Trophoblast cell (in vitro differentiated cells and primary cell): ENCODE data around the gene LRIF1.
"Not testable (repeated sequence)": the region's sequence is repeated elsewhere in the genome, so short reads cannot be mapped to it uniquely, and the experiment has no call there.

Source experiments
- DNase-seq, 2 donors: peaks; one replicate each; pipeline ENCODE4 v3.0.0-alpha.2; 2016
- H2AFZ ChIP-seq: 2 replicates; pipeline ENCODE4 v1.6.1; 2013; ENCODE audit warnings: low read length, moderate library complexity, mild to moderate bottlenecking; ENCODE audit not compliant: insufficient read depth, poor library complexity
- H2AK5ac ChIP-seq: 2 replicates; pipeline ENCODE4 v1.6.1; 2013; ENCODE audit warnings: mild to moderate bottlenecking, low read length
- H2BK120ac ChIP-seq: 2 replicates; pipeline ENCODE4 v1.6.1; 2013; ENCODE audit warnings: low read length, mild to moderate bottlenecking, moderate library complexity; ENCODE audit not compliant: insufficient read depth, poor library complexity
- H2BK12ac ChIP-seq: 2 replicates; pipeline ENCODE4 v1.6.1; 2013; ENCODE audit warnings: mild to moderate bottlenecking, low read length, moderate library complexity
- H2BK5ac ChIP-seq: 2 replicates; pipeline ENCODE4 v1.6.1; 2013; ENCODE audit warnings: low read length, low read depth, moderate library complexity, mild to moderate bottlenecking; ENCODE audit not compliant: poor library complexity
- H3K14ac ChIP-seq: 2 replicates; pipeline ENCODE4 v1.6.1; 2013; ENCODE audit warnings: mild to moderate bottlenecking, low read length
- H3K18ac ChIP-seq: 2 replicates; pipeline ENCODE4 v1.6.1; 2013; ENCODE audit warnings: mild to moderate bottlenecking, low read length
- H3K23ac ChIP-seq: 2 replicates; pipeline ENCODE4 v1.6.1; 2013; ENCODE audit warnings: low read length
- H3K27ac ChIP-seq: 2 replicates; pipeline ENCODE4 v1.5.1; 2013; ENCODE audit warnings: low read depth, mild to moderate bottlenecking, inconsistent platforms, low read length, moderate library complexity
- H3K27me3 ChIP-seq: 2 replicates; pipeline ENCODE4 v1.6.1; 2013; ENCODE audit warnings: inconsistent platforms, mild to moderate bottlenecking, low read length, moderate library complexity; ENCODE audit not compliant: insufficient read depth
- H3K36me3 ChIP-seq, 2 experiments: 1 replicate in 1 of 2; 2 replicates in 1 of 2; pipeline ENCODE4 v1.6.1; 2013; ENCODE audit warnings: low read length in 2 of 2, mild to moderate bottlenecking in 2 of 2, moderate library complexity in 1 of 2; ENCODE audit not compliant: insufficient read depth in 2 of 2, control insufficient read depth in 1 of 2
- H3K4ac ChIP-seq: 2 replicates; pipeline ENCODE4 v1.6.1; 2013; ENCODE audit warnings: low read depth, mild to moderate bottlenecking, low read length, moderate library complexity
- H3K4me1 ChIP-seq, 2 experiments: 1 replicate in 1 of 2; 2 replicates in 1 of 2; pipeline ENCODE4 v1.6.1; 2013; ENCODE audit warnings: low read length in 2 of 2, mild to moderate bottlenecking in 2 of 2, moderate library complexity in 1 of 2; ENCODE audit not compliant: insufficient read depth in 2 of 2, control insufficient read depth in 1 of 2
- H3K4me2 ChIP-seq: 2 replicates; pipeline ENCODE4 v1.6.1; 2013; ENCODE audit warnings: inconsistent platforms, mild to moderate bottlenecking, low read length, moderate library complexity
- H3K4me3 ChIP-seq: 2 replicates; pipeline ENCODE4 v1.5.1; 2013; ENCODE audit warnings: mild to moderate bottlenecking, low read depth, low read length, inconsistent platforms
- H3K79me1 ChIP-seq: one replicate; pipeline ENCODE4 v1.6.1; 2013; ENCODE audit warnings: low read length
- H3K79me2 ChIP-seq: 2 replicates; pipeline ENCODE4 v1.6.1; 2013; ENCODE audit warnings: low read length, mild to moderate bottlenecking; ENCODE audit not compliant: control insufficient read depth, insufficient read depth, poor library complexity
- H3K9ac ChIP-seq: 2 replicates; pipeline ENCODE4 v1.6.1; 2013; ENCODE audit warnings: mild to moderate bottlenecking, low read length
- H3K9me3 ChIP-seq: 2 replicates; pipeline ENCODE4 v1.6.1; 2013; ENCODE audit warnings: low read depth, mild to moderate bottlenecking, control low read depth, inconsistent platforms, low read length; ENCODE audit not compliant: insufficient read depth
- H4K12ac ChIP-seq: 2 replicates; pipeline ENCODE4 v1.6.1; 2013; ENCODE audit warnings: low read depth, mild to moderate bottlenecking, low read length, moderate library complexity
- H4K8ac ChIP-seq: 2 replicates; pipeline ENCODE4 v1.6.1; 2013; ENCODE audit warnings: low read depth, mild to moderate bottlenecking, low read length, moderate library complexity
- H4K91ac ChIP-seq: one replicate; pipeline ENCODE4 v1.6.1; 2013; ENCODE audit warnings: low read depth, mild to moderate bottlenecking, low read length, moderate library complexity
- WGBS: extraction: QIAGEN DNeasy Blood & Tissue Kit; methylation state at CpG from one replicate; pipeline ENCODE4 v1.1.7; 2013; ENCODE audit warnings: missing lambda C conversion rate; ENCODE audit not compliant: insufficient read length, insufficient coverage; ENCODE audit errors: extremely low coverage; 5-methylcytosine and 5-hydroxymethylcytosine counted together

The LRIF1 gene

DNA sequence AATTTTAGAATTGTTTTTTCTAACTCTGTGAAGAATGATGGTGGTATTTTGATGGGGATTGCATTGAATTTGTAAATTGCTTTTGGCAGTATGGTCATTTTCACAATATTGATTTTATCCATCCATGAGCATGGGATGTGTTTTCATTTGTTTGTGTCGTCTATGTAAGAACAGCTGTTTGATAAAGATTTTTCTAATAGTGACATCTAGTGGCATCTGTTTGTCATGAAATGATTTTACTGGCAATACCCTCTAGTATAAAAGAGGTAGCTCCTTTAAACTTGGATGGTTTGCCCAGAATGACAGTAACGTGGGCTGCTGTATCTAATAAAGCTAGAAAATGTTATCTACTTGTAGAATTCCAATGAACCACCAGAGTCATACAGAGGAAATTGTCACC, 28.6 kb upstream of the LRIF1 start:
- H2BK5ac ChIP-seq, H3K4me2 ChIP-seq, H3K4me1 ChIP-seq, H3K27ac ChIP-seq, H3K9ac ChIP-seq, H3K18ac ChIP-seq, H3K14ac ChIP-seq, H2AK5ac ChIP-seq, H3K23ac ChIP-seq, H2BK12ac ChIP-seq, H2BK120ac ChIP-seq, H3K4me3 ChIP-seq, H3K4ac ChIP-seq, H4K8ac ChIP-seq, H3K9me3 ChIP-seq, H4K12ac ChIP-seq, H3K79me1 ChIP-seq, H3K27me3 ChIP-seq, H4K91ac ChIP-seq, H2AFZ ChIP-seq, H3K36me3 ChIP-seq, H3K79me2 ChIP-seq: not testable (repeated sequence)
- peak in 1 of 2 donors; percentile 69 for DNase-seq
- no CpG with 5 or more reads among the region's 2 CpGs for WGBS

DNA sequence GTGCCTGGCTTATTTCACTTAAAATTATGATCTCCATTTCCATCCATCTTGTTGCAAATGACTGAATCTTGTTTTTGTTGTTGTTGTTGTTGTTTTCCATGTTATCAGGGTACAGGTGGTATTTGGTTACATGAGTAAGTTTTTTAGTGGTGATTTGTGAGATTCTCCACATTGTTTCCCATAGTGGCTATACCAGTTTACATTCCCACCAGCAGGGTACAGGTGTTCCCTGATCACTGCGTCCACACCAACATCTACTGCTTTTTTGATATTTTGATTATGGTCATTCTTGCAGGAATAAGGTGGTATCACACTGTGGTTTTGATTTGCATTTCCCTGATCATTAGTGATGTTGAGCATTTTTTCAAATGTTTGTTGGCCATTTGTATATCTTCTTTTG, 27.6 kb upstream of the LRIF1 start:
- H3K79me2 ChIP-seq, H3K4me1 ChIP-seq, H3K23ac ChIP-seq, H2BK5ac ChIP-seq, H3K36me3 ChIP-seq, H3K9me3 ChIP-seq, H3K4me3 ChIP-seq, H2BK12ac ChIP-seq, H4K12ac ChIP-seq, H3K4me2 ChIP-seq, H4K91ac ChIP-seq, H2AFZ ChIP-seq, H3K9ac ChIP-seq, H2BK120ac ChIP-seq, H3K27me3 ChIP-seq, H4K8ac ChIP-seq, H2AK5ac ChIP-seq, H3K14ac ChIP-seq, H3K18ac ChIP-seq, H3K4ac ChIP-seq, H3K79me1 ChIP-seq, H3K27ac ChIP-seq: not testable (repeated sequence)
- peak; percentile 36 to 87 for DNase-seq
- WGBS: no CpG with 5 or more reads among the region's 1 CpG

DNA sequence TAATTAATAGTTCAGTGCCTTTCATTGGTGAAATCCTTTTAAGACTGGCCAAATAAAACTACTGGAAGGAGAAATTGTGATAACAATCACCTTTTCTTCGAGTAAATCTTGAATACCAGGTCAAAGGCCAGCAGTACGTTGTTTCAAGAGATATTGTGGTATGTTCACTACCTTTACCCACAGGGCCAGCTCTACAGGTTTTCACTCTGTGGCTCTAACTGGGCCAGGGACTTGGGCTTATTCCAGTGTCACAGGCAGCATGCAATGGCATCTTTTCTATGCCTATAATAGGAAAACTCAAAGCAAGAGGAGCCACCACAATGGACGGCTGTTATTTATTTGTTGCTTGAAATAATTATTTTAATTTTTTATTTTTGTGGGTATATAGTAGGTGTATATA, 26.8 kb upstream of the LRIF1 start:
- H2BK5ac ChIP-seq: no peak overlapping the region
- peak; percentile 77 to 84 for DNase-seq

DNA sequence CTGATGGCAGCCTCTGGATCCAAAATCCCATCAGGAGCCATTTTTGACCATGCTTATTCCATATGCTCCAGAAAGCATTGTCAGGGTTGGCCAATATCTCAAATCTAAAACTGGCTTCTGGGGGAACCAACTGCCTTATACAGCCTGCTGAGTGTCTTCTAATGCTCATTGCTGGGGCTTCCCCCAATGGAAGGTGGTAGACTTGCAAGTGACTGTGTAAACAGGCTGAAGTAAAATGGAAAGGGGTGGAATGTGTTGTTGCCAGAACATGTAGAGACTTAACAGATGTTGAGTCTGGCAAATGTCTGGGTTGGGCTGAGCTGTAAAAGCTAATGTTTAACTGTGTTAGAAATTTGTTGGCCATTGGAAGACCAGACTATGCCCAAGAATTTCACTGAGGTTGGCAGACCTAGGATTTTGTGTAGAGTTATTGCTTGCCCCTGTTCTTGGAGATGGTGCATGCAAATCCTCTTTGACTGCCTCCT, 22.7 kb upstream of the LRIF1 start:
- H3K4me2 ChIP-seq: no peak overlapping the region
- no peak overlapping the region for H4K12ac ChIP-seq
- no peaks in the 10 kb centered on the region for H3K79me1 ChIP-seq
- no peak overlapping the region for H4K91ac ChIP-seq
- H2BK120ac ChIP-seq: no peak overlapping the region
- H2AFZ ChIP-seq: no peak overlapping the region
- no peak overlapping the region for H3K18ac ChIP-seq
- no peaks in the 10 kb centered on the region for H3K27me3 ChIP-seq
- no peak for DNase-seq
- H3K4me1 ChIP-seq: no peaks in the 10 kb centered on the region
- no peak overlapping the region for H3K4me3 ChIP-seq
- no peak overlapping the region for H3K9ac ChIP-seq
- H3K9me3 ChIP-seq: peaks cover 7% of the 10 kb centered on the region
- H2BK5ac ChIP-seq: no peak overlapping the region
- no peak overlapping the region for H4K8ac ChIP-seq
- H3K23ac ChIP-seq: no peak overlapping the region
- no peaks in the 10 kb centered on the region for H3K79me2 ChIP-seq
- no peak overlapping the region for H3K4ac ChIP-seq
- no peak overlapping the region for H3K27ac ChIP-seq
- no peaks in the 10 kb centered on the region for H3K36me3 ChIP-seq
- H2AK5ac ChIP-seq: no peak overlapping the region
- no peak overlapping the region for H3K14ac ChIP-seq
- H2BK12ac ChIP-seq: no peak overlapping the region

More for the DNA sequence above, 26.8 kb upstream of the LRIF1 start:
- Histone ChIP-seq H3K18ac (no peak overlapping the region), H3K9ac (no peak overlapping the region), H3K27ac (no peak overlapping the region), H4K12ac (no peak overlapping the region), H4K8ac (no peak overlapping the region), H4K91ac (no peak overlapping the region), H3K4me1 (no peaks in the 10 kb centered on the region), H3K79me2 (no peaks in the 10 kb centered on the region), H2AK5ac (no peak overlapping the region), H3K23ac (no peak overlapping the region), H3K14ac (no peak overlapping the region), H3K4ac (no peak overlapping the region), H3K4me2 (no peak overlapping the region), H3K36me3 (no peaks in the 10 kb centered on the region), H2AFZ (no peak overlapping the region), H2BK12ac (no peak overlapping the region), H3K79me1 (no peaks in the 10 kb centered on the region), H2BK120ac (no peak overlapping the region), H3K4me3 (no peak overlapping the region), H3K27me3 (no peaks in the 10 kb centered on the region), H3K9me3 (peaks cover 3% of the 10 kb centered on the region)
- WGBS: no CpG with 5 or more reads among the region's 3 CpGs
